K562 (cell line): Measurements from ENCODE around the gene GJA9. TPM values are rescaled to one million over a fixed set of nuclear protein-coding genes. Genes with fewer than 3 reads are reported as not detected.

ENCODE experiments used
- ARID1B ChIP-seq: fragments of 450-650 bp; IDR thresholded peaks from 2 replicates; pipeline ENCODE4 v1.6.1; 2016; ENCODE audit warnings: antibody characterized with exemption, mild to moderate bottlenecking, inconsistent platforms
- ELF2 ChIP-seq: fragments of 250-450 bp; sonication (Bioruptor Pico); IDR thresholded peaks from 2 replicates; pipeline ENCODE4 v1.5.0; 2021; ENCODE audit warnings: mild to moderate bottlenecking
- HDAC1 ChIP-seq, 2 experiments: fragments of 450-650 bp; IDR thresholded peaks; 2 replicates each; pipeline ENCODE4 v1.6.1; 2016 to 2017; ENCODE audit warnings: inconsistent platforms in 1 of 2, mild to moderate bottlenecking in 1 of 2, moderate library complexity in 1 of 2
- IRF2 ChIP-seq: sonication (generic); formaldehyde crosslinking; IDR thresholded peaks from 2 replicates; pipeline ENCODE4 v1.8.1; 2022; ENCODE audit warnings: mild to moderate bottlenecking, missing genetic modification reagents
- KAT8 ChIP-seq: fragments of 450-650 bp; IDR thresholded peaks from 2 replicates; pipeline ENCODE4 v1.6.1; 2016; ENCODE audit warnings: low read depth, mild to moderate bottlenecking
- KLF6 ChIP-seq: fragments of 250-450 bp; sonication (Bioruptor Pico); IDR thresholded peaks from 2 replicates; pipeline ENCODE4 v1.4.0; 2020; ENCODE audit warnings: mild to moderate bottlenecking, moderate library complexity, borderline replicate concordance
- MTA3 ChIP-seq: fragments of 450-650 bp; formaldehyde crosslinking; IDR thresholded peaks from 2 replicates; pipeline ENCODE4 v1.6.1; 2017; ENCODE audit warnings: mild to moderate bottlenecking, borderline replicate concordance
- PHF20 ChIP-seq: fragments of 450-650 bp; IDR thresholded peaks from 2 replicates; pipeline ENCODE4 v1.6.1; 2018; ENCODE audit not compliant: partially characterized antibody
- PYGO2 ChIP-seq: fragments of 450-650 bp; IDR thresholded peaks from 2 replicates; pipeline ENCODE4 v1.6.1; 2016; ENCODE audit warnings: mild to moderate bottlenecking, missing genetic modification characterization, moderate library complexity, missing compliant biosample characterization
- TSC22D4 ChIP-seq: fragments of 450-650 bp; IDR thresholded peaks from 2 replicates; pipeline ENCODE4 v1.6.1; 2016; ENCODE audit warnings: missing genetic modification characterization, missing biosample characterization, control low read depth
- XRCC3 ChIP-seq: fragments of 450-650 bp; IDR thresholded peaks from 2 replicates; pipeline ENCODE4 v1.6.1; 2017; ENCODE audit warnings: mild to moderate bottlenecking, moderate library complexity
- ZNF316 ChIP-seq: fragments of 450-650 bp; IDR thresholded peaks from 2 replicates; pipeline ENCODE4 v1.6.1; 2016
- ZNF384 ChIP-seq: IDR thresholded peaks from 2 replicates; pipeline ENCODE4 v1.6.1; 2012; ENCODE audit warnings: low read depth, low read length, improper control_type of control experiment
- ZNF583 ChIP-seq: fragments of 250-450 bp; sonication (Bioruptor Pico); IDR thresholded peaks from 2 replicates; pipeline ENCODE4 v1.4.0; 2020
- ZSCAN32 ChIP-seq: fragments of 450-650 bp; formaldehyde crosslinking; IDR thresholded peaks from 2 replicates; pipeline ENCODE4 v1.4.0; 2020; ENCODE audit warnings: mild to moderate bottlenecking, moderate library complexity
- polyA plus RNA-seq, 8 experiments: library from polyadenylated mRNA; depleted of rRNA in 4 of 8; stranded (reverse) in 5 of 8; unstranded in 3 of 8; fragments of >200 nt; fragmentation: Nextera tagmentation in 2 of 8; fragmentation: Illumina TruSeq in 1 of 8; extraction: Ambion mirVana in 2 of 8; extraction: Trizol in 1 of 8; gene quantifications; 2 replicates each; pipeline versions ENCODE4 v1.2.1 to v1.2.3, GENCODE V29; 2011 to 2014; ENCODE audit warnings: inconsistent platforms in 1 of 8, missing spikeins in 1 of 8
- total RNA-seq, 7 experiments: library from RNA; depleted of rRNA in 6 of 7; stranded (reverse); fragments of >200 nt in 6 of 7; fragmentation: Illumina TruSeq in 2 of 7; extraction: Trizol in 2 of 7; gene quantifications; 2 replicates each; pipeline versions ENCODE4 v1.2.1 to v1.2.3, GENCODE V29; 2011 to 2021; ENCODE audit warnings: low replicate concordance in 1 of 7
- TF ChIP-seq, protein P1 (sequence below): fragments of 450-650 bp; formaldehyde crosslinking; IDR thresholded peaks from 2 replicates; pipeline ENCODE4 v1.4.0; 2020; ENCODE audit warnings: mild to moderate bottlenecking, moderate library complexity
- TF ChIP-seq, protein P2 (sequence below), 3 experiments: fragments of 200-800 bp in 1 of 3; fragments of 250-450 bp in 1 of 3; fragments of 450-650 bp in 1 of 3; sonication (Bioruptor Pico) in 1 of 3; sonication (Bioruptor generic) in 1 of 3; formaldehyde crosslinking in 1 of 3; IDR thresholded peaks; 2 replicates each; pipeline versions ENCODE4 v1.6.1 to v1.8.0; 2016 to 2022; ENCODE audit warnings: mild to moderate bottlenecking in 2 of 3, missing genetic modification characterization in 2 of 3, missing compliant biosample characterization in 1 of 3, moderate library complexity in 1 of 3
- TF ChIP-seq, protein P3 (sequence below): fragments of 250-450 bp; sonication (Bioruptor Pico); IDR thresholded peaks from 2 replicates; pipeline ENCODE4 v1.5.0; 2021; ENCODE audit warnings: mild to moderate bottlenecking, borderline replicate concordance
- TF ChIP-seq, protein P4 (sequence below), 2 experiments: fragments of 450-650 bp; IDR thresholded peaks; 2 replicates each; pipeline ENCODE4 v1.6.1; 2016

Gene GJA9
- total and polyA plus RNA-seq, 9 of the 15 experiments (the other 6 are each of a cell fraction or from before 2014, with no cell fraction given), result not detected

DNA sequence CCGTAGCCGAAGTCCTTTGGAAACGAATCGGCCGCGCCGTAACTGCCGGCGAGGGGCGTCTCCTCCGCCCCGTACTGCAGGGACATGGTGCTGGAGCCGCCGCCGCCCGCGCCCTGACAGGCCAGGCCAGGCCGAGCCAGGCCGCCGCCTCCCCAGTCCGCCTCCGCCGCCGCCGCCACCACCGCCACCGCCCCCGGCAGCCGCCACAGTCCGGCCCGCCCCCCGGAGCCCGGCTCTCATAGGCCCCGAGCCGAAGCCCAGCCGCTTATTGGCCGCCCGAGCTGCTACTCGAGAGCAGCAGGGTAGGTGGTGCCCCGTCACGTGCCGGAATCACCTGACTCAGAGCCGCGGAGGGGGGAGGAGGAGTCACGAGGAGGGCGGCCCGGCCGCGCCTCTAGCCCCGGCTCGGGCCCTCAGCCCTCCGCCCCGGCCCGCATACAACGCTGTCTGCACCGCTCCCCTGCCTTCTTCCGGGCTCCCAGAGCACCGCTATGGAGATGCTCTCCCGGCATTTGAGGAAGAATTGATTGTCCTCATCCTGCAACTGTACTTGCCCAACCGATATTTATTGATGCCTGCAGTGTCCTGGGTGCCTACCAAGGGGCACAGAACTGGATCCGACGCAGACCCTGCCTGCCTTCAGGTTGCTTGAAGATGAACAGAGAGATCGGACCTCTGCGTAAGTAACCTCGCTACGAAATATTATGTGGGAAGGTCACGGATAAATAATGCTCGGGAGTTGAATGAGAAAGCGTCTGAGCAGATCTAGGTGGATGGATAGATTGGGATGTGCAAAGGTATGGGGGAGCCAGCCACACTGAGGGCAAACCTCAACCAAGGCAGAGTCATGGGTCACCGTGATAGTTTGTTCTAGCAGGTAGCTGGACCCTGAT lies 21.6 kb downstream of the GJA9 start, which contains the start of gene RRAGC (continued):
- TF ChIP-seq ZSCAN32 (CRISPR knock-in tag) (no peak), ZNF583 (CRISPR knock-in tag) (peak; percentile 73; the same call in 1 of the 2 replicates), ELF2 (CRISPR knock-in tag) (no peak; the same call in 1 of the 2 replicates), KLF6 (CRISPR knock-in tag) (peak; percentile 96; the same call in 1 of the 2 replicates), PYGO2 (no peak), KAT8 (no peak), TSC22D4 (tag) (no peak), XRCC3 (no peak), IRF2 (CRISPR knock-in tag) (no peak), ZNF384 (no peak), HDAC1 (IDR thresholded peaks at IDR 0.05) (peak in 1 of 2 experiments; percentile 85; a peak in 2 of 4 replicates), MTA3 (peak; percentile 77), PHF20 (peak; percentile 86), ARID1B (0 out of 2 replicates have a peak, but pooled peaks have one; percentile 30), ZNF316 (0 out of 2 replicates have a peak, but pooled peaks have one; percentile 45)
- TF ChIP-seq, protein P1, sequence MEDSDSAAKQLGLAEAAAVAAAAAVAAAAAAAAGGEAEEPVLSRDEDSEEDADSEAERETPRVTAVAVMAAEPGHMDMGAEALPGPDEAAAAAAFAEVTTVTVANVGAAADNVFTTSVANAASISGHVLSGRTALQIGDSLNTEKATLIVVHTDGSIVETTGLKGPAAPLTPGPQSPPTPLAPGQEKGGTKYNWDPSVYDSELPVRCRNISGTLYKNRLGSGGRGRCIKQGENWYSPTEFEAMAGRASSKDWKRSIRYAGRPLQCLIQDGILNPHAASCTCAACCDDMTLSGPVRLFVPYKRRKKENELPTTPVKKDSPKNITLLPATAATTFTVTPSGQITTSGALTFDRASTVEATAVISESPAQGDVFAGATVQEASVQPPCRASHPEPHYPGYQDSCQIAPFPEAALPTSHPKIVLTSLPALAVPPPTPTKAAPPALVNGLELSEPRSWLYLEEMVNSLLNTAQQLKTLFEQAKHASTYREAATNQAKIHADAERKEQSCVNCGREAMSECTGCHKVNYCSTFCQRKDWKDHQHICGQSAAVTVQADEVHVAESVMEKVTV (CRISPR knock-in tag), result no peak; the same call in 1 of the 2 replicates
- TF ChIP-seq, protein P2, sequence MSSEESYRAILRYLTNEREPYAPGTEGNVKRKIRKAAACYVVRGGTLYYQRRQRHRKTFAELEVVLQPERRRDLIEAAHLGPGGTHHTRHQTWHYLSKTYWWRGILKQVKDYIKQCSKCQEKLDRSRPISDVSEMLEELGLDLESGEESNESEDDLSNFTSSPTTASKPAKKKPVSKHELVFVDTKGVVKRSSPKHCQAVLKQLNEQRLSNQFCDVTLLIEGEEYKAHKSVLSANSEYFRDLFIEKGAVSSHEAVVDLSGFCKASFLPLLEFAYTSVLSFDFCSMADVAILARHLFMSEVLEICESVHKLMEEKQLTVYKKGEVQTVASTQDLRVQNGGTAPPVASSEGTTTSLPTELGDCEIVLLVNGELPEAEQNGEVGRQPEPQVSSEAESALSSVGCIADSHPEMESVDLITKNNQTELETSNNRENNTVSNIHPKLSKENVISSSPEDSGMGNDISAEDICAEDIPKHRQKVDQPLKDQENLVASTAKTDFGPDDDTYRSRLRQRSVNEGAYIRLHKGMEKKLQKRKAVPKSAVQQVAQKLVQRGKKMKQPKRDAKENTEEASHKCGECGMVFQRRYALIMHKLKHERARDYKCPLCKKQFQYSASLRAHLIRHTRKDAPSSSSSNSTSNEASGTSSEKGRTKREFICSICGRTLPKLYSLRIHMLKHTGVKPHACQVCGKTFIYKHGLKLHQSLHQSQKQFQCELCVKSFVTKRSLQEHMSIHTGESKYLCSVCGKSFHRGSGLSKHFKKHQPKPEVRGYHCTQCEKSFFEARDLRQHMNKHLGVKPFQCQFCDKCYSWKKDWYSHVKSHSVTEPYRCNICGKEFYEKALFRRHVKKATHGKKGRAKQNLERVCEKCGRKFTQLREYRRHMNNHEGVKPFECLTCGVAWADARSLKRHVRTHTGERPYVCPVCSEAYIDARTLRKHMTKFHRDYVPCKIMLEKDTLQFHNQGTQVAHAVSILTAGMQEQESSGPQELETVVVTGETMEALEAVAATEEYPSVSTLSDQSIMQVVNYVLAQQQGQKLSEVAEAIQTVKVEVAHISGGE (CRISPR knock-in tag; IDR thresholded peaks at IDR 0.05), result peak in 1 of 3 experiments; percentile 36; a peak in 1 of 6 replicates
- TF ChIP-seq, protein P3, sequence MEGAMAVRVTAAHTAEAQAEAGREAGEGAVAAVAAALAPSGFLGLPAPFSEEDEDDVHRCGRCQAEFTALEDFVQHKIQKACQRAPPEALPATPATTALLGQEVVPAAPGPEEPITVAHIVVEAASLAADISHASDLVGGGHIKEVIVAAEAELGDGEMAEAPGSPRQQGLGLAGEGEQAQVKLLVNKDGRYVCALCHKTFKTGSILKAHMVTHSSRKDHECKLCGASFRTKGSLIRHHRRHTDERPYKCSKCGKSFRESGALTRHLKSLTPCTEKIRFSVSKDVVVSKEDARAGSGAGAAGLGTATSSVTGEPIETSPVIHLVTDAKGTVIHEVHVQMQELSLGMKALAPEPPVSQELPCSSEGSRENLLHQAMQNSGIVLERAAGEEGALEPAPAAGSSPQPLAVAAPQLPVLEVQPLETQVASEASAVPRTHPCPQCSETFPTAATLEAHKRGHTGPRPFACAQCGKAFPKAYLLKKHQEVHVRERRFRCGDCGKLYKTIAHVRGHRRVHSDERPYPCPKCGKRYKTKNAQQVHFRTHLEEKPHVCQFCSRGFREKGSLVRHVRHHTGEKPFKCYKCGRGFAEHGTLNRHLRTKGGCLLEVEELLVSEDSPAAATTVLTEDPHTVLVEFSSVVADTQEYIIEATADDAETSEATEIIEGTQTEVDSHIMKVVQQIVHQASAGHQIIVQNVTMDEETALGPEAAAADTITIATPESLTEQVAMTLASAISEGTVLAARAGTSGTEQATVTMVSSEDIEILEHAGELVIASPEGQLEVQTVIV (CRISPR knock-in tag), result no peak
- TF ChIP-seq, protein P4, sequence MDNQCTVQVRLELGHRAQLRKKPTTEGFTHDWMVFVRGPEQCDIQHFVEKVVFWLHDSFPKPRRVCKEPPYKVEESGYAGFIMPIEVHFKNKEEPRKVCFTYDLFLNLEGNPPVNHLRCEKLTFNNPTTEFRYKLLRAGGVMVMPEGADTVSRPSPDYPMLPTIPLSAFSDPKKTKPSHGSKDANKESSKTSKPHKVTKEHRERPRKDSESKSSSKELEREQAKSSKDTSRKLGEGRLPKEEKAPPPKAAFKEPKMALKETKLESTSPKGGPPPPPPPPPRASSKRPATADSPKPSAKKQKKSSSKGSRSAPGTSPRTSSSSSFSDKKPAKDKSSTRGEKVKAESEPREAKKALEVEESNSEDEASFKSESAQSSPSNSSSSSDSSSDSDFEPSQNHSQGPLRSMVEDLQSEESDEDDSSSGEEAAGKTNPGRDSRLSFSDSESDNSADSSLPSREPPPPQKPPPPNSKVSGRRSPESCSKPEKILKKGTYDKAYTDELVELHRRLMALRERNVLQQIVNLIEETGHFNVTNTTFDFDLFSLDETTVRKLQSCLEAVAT (IDR thresholded peaks at IDR 0.05), result peak in 1 of 2 experiments; percentile 12; a peak in 1 of 4 replicates
